Endothelial cell of umbilical vein (primary cell): Measurements from ENCODE around the gene KLC1. TPM values are rescaled to one million over a fixed set of nuclear protein-coding genes. Genes with fewer than 3 reads are reported as not detected.

Experiments
- BruUV-seq: library from RNA; stranded (reverse); fragments of 400-500 nt; replicated peaks from 2 replicates; lab custom pipeline; 2021; lab: Mats Ljungman, UMichigan
- CTCF ChIA-PET: fragments of 300-600, 350-600 bp; sonication (Branson Sonifier 250); formaldehyde crosslinking; loops from one replicate; lab custom pipeline; 2021; ENCODE audit warnings: antibody characterized with exemption, inconsistent platforms; lab: Charles Lee
- POLR2A ChIA-PET: fragments of 300-600, 350-600 bp; sonication (Branson Sonifier 250); formaldehyde crosslinking; loops from one replicate; lab custom pipeline; 2021; ENCODE audit warnings: antibody characterized with exemption, inconsistent platforms; lab: Charles Lee
- DNase-seq: peaks from one replicate; pipeline ENCODE4 v3.0.0-alpha.2; 2011; ENCODE audit warnings: low read depth, low spot score
- FAIRE-seq: peaks from 2 replicates; lab custom pipeline; 2011; peaks lifted over from hg19 to GRCh38; lab: Jason Lieb, UNC
- H2AFZ ChIP-seq: 2 replicates; pipeline ENCODE4 v1.6.0; 2012; ENCODE audit warnings: low read depth, low read length, control low read depth, inconsistent platforms
- H3K27ac ChIP-seq: 2 replicates; pipeline ENCODE4 v1.5.1; 2011; ENCODE audit warnings: low read depth, mild to moderate bottlenecking, control low read depth, low read length, moderate library complexity; ENCODE audit not compliant: insufficient read depth
- H3K27me3 ChIP-seq, 2 experiments: 2 replicates each; pipeline versions ENCODE4 v1.6.0 to v1.6.1; 2011; ENCODE audit warnings: low read length in 2 of 2, mixed read lengths in 1 of 2; ENCODE audit not compliant: control insufficient read depth in 2 of 2, insufficient read depth in 2 of 2
- H3K36me3 ChIP-seq, 2 experiments: 2 replicates in 1 of 2; 3 replicates in 1 of 2; pipeline ENCODE4 v1.5.1; 2011; ENCODE audit warnings: low read length in 2 of 2, mild to moderate bottlenecking in 1 of 2, moderate library complexity in 1 of 2; ENCODE audit not compliant: control insufficient read depth in 2 of 2, insufficient read depth in 2 of 2; ENCODE audit errors: extremely low read depth in 1 of 2
- H3K4me1 ChIP-seq: 3 replicates; pipeline ENCODE4 v1.5.1; 2011; ENCODE audit warnings: mild to moderate bottlenecking, low read length; ENCODE audit not compliant: control insufficient read depth, insufficient read depth; ENCODE audit errors: extremely low read depth
- H3K4me2 ChIP-seq: 2 replicates; pipeline ENCODE4 v1.6.1; 2011; ENCODE audit warnings: low read length, control low read depth, mixed read lengths; ENCODE audit not compliant: insufficient read depth
- H3K4me3 ChIP-seq, 3 experiments: fragments of 200-600 bp in 1 of 3; sonication (generic), shearing (Covaris generic) in 1 of 3; replicated peaks in 1 of 3; 2 replicates each; pipeline ENCODE4 v1.5.1; 2011 to 2016; ENCODE audit warnings: control low read depth in 3 of 3, low read length in 3 of 3, mild to moderate bottlenecking in 2 of 3, inconsistent platforms in 1 of 3, low read depth in 1 of 3, moderate library complexity in 1 of 3; ENCODE audit not compliant: insufficient read depth in 1 of 3
- H3K79me2 ChIP-seq: 2 replicates; pipeline ENCODE4 v1.6.0; 2012; ENCODE audit warnings: low read length, inconsistent platforms; ENCODE audit not compliant: control insufficient read depth, insufficient read depth
- H3K9ac ChIP-seq: replicated peaks from 2 replicates; pipeline ENCODE3; 2011; ENCODE audit warnings: low read length, control low read depth; ENCODE audit not compliant: insufficient read depth; ENCODE audit errors: extremely low read depth
- H3K9me1 ChIP-seq: replicated peaks from 3 replicates; pipeline ENCODE4 v1.6.0; 2011; ENCODE audit warnings: mild to moderate bottlenecking, low read length; ENCODE audit not compliant: control insufficient read depth, insufficient read depth; ENCODE audit errors: extremely low read depth
- H3K9me3 ChIP-seq: replicated peaks from 2 replicates; pipeline ENCODE4 v1.5.1; 2012; ENCODE audit warnings: low read length, inconsistent platforms; ENCODE audit not compliant: control insufficient read depth, insufficient read depth
- H4K20me1 ChIP-seq: replicated peaks from 2 replicates; pipeline ENCODE3; 2011; ENCODE audit warnings: mild to moderate bottlenecking, low read length; ENCODE audit not compliant: control insufficient read depth, insufficient read depth; ENCODE audit errors: extremely low read depth
- CTCF ChIP-seq, 2 donors: IDR thresholded peaks; 1 replicate in 1 of 2; 2 replicates in 1 of 2; pipeline ENCODE4 v1.5.1; 2011; ENCODE audit warnings: low read length in 2 of 2, mild to moderate bottlenecking in 2 of 2, moderate library complexity in 2 of 2, control low read depth in 1 of 2, inconsistent platforms in 1 of 2, low read depth in 1 of 2; ENCODE audit not compliant: insufficient read depth in 1 of 2; ENCODE audit errors: extremely low read depth in 1 of 2
- EZH2 ChIP-seq: IDR thresholded peaks from 2 replicates; pipeline ENCODE4 v1.6.1; 2012; ENCODE audit warnings: borderline replicate concordance, low read depth, mild to moderate bottlenecking, moderate library complexity, low read length, inconsistent platforms; ENCODE audit not compliant: severe bottlenecking
- FOS ChIP-seq: IDR thresholded peaks from 2 replicates; pipeline ENCODE4 v1.6.1; 2011; ENCODE audit warnings: mild to moderate bottlenecking, low read length, moderate library complexity, borderline replicate concordance; ENCODE audit not compliant: insufficient read depth
- GATA2 ChIP-seq: IDR thresholded peaks from 2 replicates; pipeline ENCODE4 v1.7.0; 2011; ENCODE audit warnings: low read depth, mild to moderate bottlenecking, moderate library complexity, mixed read lengths, low read length; ENCODE audit not compliant: insufficient read length, insufficient read depth
- JUN ChIP-seq: IDR thresholded peaks from 2 replicates; pipeline ENCODE4 v1.6.1; 2011; ENCODE audit warnings: borderline replicate concordance, low read depth; ENCODE audit not compliant: insufficient read length, insufficient read depth
- MAX ChIP-seq: IDR thresholded peaks from 2 replicates; pipeline ENCODE4 v1.6.1; 2011; ENCODE audit not compliant: insufficient read depth, insufficient read length
- MYC ChIP-seq: IDR thresholded peaks from one replicate; pipeline ENCODE4 v1.6.1; 2011; ENCODE audit warnings: mild to moderate bottlenecking, low read depth, low read length
- POLR2A ChIP-seq: IDR thresholded peaks from 2 replicates; pipeline ENCODE4 v1.6.1; 2012; ENCODE audit warnings: low read depth, mild to moderate bottlenecking, control low read depth, low read length
- POLR2AphosphoS5 ChIP-seq: IDR thresholded peaks from 2 replicates; pipeline ENCODE4 v1.6.1; 2012; ENCODE audit warnings: low read depth, mild to moderate bottlenecking, control low read depth, low read length, moderate library complexity; ENCODE audit not compliant: insufficient read depth
- dilution Hi-C: fragments of 300-500 bp; cut with MboI; formaldehyde crosslinking; loops from one replicate; pipeline ENCODE4 v1.15.0; 2019; ENCODE audit warnings: low sequenced_read_pairs; ENCODE audit not compliant: extremely low pct_ligation_motif_present
- intact Hi-C: fragments of 100-400 bp; cut with micrococcal nuclease; formaldehyde crosslinking; loops from one replicate; pipeline ENCODE4 v1.10.0; 2022
- polyA plus RNA-seq, 4 experiments: library from polyadenylated mRNA; depleted of rRNA in 3 of 4; stranded (reverse) in 3 of 4; unstranded in 1 of 4; fragments of >200 nt; gene quantifications; 2 replicates each; pipeline versions ENCODE4 v1.2.1 to v1.2.3, GENCODE V29; 2011 to 2012; ENCODE audit warnings: missing spikeins in 1 of 4
- total RNA-seq: library from RNA; stranded (reverse); gene quantifications from 2 replicates; pipeline ENCODE4 v1.2.3, GENCODE V29; 2021

KLC1 gene
- total and polyA plus RNA-seq, 2 donors (not counting 3 experiments of a cell fraction or from before 2014, with no cell fraction given): 124 to 233 TPM

GRCh38 chr14:103711516-103712431 lies 82.8 kb downstream of the KLC1 start:
- Histone ChIP-seq H3K4me1 (peaks cover 27% of the 10 kb centered on the region), H3K79me2 (peaks cover 13% of the 10 kb centered on the region), H4K20me1 (no peaks in the 10 kb centered on the region), H3K27me3 (no peaks in the 10 kb centered on the region), H3K9ac (no peak overlapping the region), H3K36me3 (peaks cover 0 to 4% of the 10 kb centered on the region in 2 experiments), H3K4me2 (no peak overlapping the region), H3K4me3 (no peak overlapping the region), H3K9me1 (no peaks in the 10 kb centered on the region), H3K9me3 (no peaks in the 10 kb centered on the region), H3K27ac (no peak overlapping the region), H2AFZ (no peak overlapping the region)
- FAIRE-seq (peak; percentile 76), DNase-seq (peak; percentile 45)
- dilution Hi-C loops: no loop called here
- ChIA-PET POLR2A (no interaction called here), CTCF (interaction anchor here (0.8 to 1.1 kb wide), 4 partner anchors 10 to 199 kb away, joined by 3 read pairs; no protein-coding TSS in a partner anchor)
- no peak for TF ChIP-seq GATA2
- TF ChIP-seq POLR2A: peak; percentile 10
- no peak for TF ChIP-seq FOS
- TF ChIP-seq MYC: no peak
- TF ChIP-seq CTCF (IDR thresholded peaks at IDR 0.05; ENCODE audit: extremely low read depth in 1 of 2, insufficient read depth in 1 of 2, low read depth in 1 of 2, low read length in 2 of 2): no peak
- peak; percentile 30 for TF ChIP-seq POLR2AphosphoS5
- TF ChIP-seq JUN: no peak
- no peak for TF ChIP-seq EZH2
- no peak for TF ChIP-seq MAX
- intact Hi-C loops: no loop called here
- no TSS peak for BruUV-seq
